AG04449 (cell line): Measurements from ENCODE around the gene GAPDHS.

Experiments
- CTCF ChIA-PET: fragments of 350-600 bp; formaldehyde crosslinking; extraction: SDS; loops from one replicate; lab custom pipeline; 2021; ENCODE audit warnings: antibody characterized with exemption; lab: Yijun Ruan, JAX
- POLR2A ChIA-PET: fragments of 400-600, 350-600 bp; formaldehyde crosslinking; extraction: SDS; loops from one replicate; lab custom pipeline; 2020; ENCODE audit warnings: antibody characterized with exemption, inconsistent platforms; lab: Yijun Ruan, JAX
- DNase-seq: peaks from one replicate; pipeline ENCODE4 v3.0.0-alpha.2; 2010; ENCODE audit warnings: low read depth, low spot score
- H3K4me3 ChIP-seq: 2 replicates; pipeline ENCODE4 v1.5.1; 2011; ENCODE audit warnings: low read depth, mild to moderate bottlenecking, control low read depth, low read length
- CTCF ChIP-seq: IDR thresholded peaks from one replicate; pipeline ENCODE4 v1.5.1; 2011; ENCODE audit warnings: mild to moderate bottlenecking, moderate library complexity, low read length, control low read depth, inconsistent platforms; ENCODE audit not compliant: insufficient read depth; ENCODE audit errors: missing control alignments

The GAPDHS gene

GRCh38 chr19:35490364-35490763 lies 42.9 kb upstream of the GAPDHS start, which contains the start of gene KRTDAP:
TSS of gene KRTDAP (minus strand) at chr19:35490464. CDS start at chr19:35490442, 22 bp downstream.
- DNase-seq, result no peak
- no peak within 1 kb of the TSS for H3K4me3 ChIP-seq
- ChIA-PET POLR2A (no interaction called here), CTCF (interaction anchor here (1.3 to 8.2 kb wide), 2 partner anchors 137 kb away, joined by 6 to 93 read pairs; no protein-coding TSS in a partner anchor)
- TF ChIP-seq CTCF, result no peak

GRCh38 chr19:35491836-35492360 lies 41.4 kb upstream of the GAPDHS start:
- no peak for TF ChIP-seq CTCF
- H3K4me3 ChIP-seq, result no peak overlapping the region
- ChIA-PET CTCF (interaction anchor here (0.5 to 8.2 kb wide), 6 partner anchors 11 to 160 kb away, joined by 3 to 93 read pairs (median 3); no protein-coding TSS in a partner anchor), POLR2A (no interaction called here)
- DNase-seq, result no peak

- no peak for DNase-seq
- CTCF ChIA-PET, result interaction anchor here (2.3 to 8.2 kb wide), 3 partner anchors 9 to 140 kb away, joined by 10 to 106 read pairs (median 93); no protein-coding TSS in a partner anchor
- H3K4me3 ChIP-seq, result no peak overlapping the region
- no peak for TF ChIP-seq CTCF
- POLR2A ChIA-PET, result no interaction called here
These were observed 39.3 kb upstream of the GAPDHS start for GRCh38 chr19:35493971-35494370.

GRCh38 chr19:35495107-35496064 lies 37.9 kb upstream of the GAPDHS start:
- CTCF ChIA-PET, result interaction anchor here (0.6 to 8.2 kb wide), 18 partner anchors 8 to 158 kb away, joined by 3 to 106 read pairs (median 4); partner anchors contain the start of gene COX6B1
- no peak for DNase-seq
- POLR2A ChIA-PET, result no interaction called here
- peak; percentile 99 for TF ChIP-seq CTCF
- H3K4me3 ChIP-seq, result no peak overlapping the region

- TF ChIP-seq CTCF, result no peak
- DNase-seq, result no peak
- ChIA-PET CTCF (interaction anchor here (1.0 to 8.2 kb wide), 3 partner anchors 10 to 144 kb away, joined by 4 to 106 read pairs (median 93); no protein-coding TSS in a partner anchor), POLR2A (no interaction called here)
- no peak overlapping the region for H3K4me3 ChIP-seq
These were observed 35.9 kb upstream of the GAPDHS start for GRCh38 chr19:35497406-35497805.
